Fibroblast of skin of abdomen (primary cell): ENCODE measurements around the gene LHX4.

Experiments
- DNase-seq: peaks from one replicate; pipeline ENCODE4 v3.0.0-alpha.2; 2013

Gene LHX4

DNA sequence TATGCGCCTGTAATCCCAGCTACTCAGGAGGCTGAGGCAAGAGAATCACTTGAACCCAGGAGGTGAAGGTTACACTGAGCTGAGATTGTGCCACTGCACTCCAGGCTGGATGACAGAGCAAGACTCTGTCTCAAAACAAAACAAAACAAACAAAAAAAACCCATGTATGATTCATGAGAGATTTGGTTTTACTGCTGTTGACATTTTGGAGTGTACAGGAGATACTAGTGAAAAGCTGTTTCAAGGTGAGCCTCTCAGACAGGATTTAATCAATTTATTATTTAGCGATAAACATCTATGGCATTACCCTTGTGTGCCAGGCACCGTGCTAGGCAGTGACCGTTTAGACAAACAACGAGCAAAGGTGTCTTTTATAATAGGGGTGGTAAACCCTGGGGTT, 16.5 kb downstream of the LHX4 start:
- no peak for DNase-seq

DNA sequence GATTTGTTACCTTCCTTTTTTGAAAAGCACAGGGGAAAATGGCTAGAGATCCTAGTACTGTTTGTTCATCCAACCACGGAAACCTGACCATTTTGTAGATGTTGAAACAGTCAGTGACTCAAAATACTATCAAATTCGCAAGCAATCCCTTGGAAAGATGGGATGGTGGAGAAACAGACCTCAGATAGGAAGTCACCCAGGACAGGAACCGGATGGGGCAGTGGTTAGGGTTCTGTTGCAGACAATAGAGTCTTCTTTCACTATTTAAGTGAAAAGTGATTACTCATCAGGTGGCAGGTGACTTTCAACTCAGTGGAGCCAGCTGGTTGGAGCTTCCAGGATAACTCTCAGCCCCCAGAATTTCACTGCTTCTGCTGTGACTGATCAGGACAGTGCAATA, 17.0 kb downstream of the LHX4 start:
- no peak for DNase-seq

DNA sequence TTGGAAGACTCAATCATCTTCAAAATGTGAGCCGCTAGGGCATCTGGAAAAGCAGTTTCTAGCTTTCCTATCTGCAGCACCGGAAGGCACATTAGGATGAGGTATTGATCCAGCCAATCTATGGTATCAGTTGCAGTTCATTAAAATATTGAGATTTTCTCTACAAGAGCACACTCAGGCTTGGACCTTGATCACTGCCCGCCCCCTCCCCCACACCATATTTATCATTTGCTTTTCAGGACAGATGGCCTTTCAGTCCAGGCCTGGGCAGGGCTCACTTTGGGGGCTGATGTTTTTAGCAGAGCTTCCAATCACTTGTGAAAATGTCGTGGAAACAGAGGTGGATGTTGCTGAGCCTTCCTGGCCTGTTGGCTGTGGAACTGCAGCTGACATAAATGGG, 17.5 kb downstream of the LHX4 start:
- no peak for DNase-seq

DNA sequence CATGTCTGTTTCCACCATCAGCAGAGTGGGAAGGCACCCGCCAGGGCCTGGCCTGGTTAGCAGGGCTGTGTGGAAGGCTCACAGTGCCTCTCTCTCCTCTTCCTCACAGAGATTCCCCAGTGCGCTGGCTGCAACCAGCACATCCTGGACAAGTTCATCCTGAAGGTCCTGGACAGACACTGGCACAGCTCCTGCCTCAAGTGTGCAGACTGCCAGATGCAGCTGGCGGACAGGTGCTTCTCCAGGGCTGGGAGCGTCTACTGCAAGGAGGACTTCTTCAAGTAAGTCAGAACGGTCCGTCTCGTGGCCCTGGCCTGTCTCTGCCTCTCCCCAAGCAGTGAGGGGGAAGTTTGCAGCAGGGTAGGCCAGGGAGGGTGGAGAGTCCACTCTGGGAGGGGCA, 18.1 kb downstream of the LHX4 start:
- no peak for DNase-seq

DNA sequence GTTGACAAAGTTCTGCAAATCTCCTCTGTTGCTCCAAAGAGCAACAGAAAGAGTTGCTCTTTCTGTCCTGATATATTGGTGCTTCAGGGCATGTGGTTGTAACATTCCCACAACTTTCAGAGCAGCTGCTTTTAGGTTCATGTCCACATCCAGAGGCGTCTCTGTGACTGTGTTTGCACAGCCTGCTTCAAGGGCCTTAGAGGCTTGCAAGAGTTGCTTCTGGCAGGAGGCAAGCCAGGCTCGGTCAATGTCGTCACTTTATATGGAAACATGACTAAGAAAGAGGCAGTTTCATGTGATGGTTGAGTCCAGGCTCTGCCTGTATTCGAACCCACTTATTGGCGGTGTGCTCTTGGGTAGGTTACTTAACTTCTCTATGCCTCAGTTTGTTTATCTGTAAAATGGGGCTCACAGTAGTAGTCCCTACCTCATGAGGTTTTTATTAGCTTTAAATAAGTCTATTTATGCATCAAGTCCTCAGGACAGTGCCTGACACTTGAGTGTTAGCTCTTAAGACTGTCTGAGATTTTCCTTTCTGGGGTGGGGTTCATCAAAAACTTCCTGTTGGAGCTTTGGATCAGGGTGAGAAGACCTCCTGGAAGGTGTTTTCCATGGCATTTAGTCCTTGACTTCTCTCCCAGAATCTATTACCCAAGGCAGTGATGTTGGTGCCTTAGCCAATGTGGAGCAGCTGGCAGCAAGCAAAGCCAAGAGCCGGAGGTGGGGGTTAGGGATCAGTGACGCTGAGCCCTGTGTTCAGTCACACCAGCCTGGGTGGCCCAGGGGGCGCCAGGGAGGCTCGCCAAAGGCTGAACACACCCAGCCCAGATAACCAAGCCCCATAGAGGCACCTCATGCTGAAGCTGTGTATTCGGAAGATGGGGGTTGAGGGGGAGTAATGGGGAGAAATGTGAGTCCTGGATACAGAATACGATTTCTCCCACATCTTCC, 18.9 kb downstream of the LHX4 start:
- no peak for DNase-seq

DNA sequence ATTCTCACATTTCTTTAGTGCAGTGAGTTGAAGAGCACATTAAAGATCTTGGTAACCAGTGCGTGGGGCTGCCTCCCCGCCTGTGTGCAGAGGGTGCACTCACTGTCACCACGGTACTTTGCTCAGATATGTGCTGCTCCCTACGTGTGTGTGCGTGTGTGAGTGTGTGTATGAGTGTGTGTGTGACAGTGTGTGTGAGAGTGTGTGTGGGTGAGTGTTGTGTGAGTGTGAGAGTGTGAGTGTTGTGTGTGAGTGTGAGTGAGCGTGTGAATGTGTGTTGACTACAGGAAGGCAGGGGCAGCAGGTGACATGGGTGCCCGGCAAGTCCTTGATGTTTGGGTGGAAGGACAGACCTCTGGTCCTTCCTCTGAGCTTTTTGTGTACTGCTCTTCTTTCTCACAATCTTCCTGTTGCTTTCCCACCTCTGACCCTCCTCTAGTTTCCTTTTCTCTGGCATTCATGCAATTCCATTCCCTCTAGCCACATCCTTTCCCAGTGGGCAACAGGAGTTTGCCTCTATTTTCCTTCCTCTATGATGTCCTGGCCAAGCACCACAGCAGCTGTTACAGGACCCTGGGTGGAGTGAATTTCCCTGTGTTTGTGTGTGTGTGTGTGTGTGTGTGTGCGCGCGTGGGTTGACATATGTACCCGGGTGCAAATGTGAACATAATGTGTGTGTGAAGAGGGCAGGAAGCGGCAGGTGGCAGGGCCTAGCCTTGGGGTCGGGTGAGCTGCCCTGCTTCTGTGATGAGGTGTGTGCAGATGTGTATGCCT, 19.8 kb downstream of the LHX4 start:
- no peak for DNase-seq

DNA sequence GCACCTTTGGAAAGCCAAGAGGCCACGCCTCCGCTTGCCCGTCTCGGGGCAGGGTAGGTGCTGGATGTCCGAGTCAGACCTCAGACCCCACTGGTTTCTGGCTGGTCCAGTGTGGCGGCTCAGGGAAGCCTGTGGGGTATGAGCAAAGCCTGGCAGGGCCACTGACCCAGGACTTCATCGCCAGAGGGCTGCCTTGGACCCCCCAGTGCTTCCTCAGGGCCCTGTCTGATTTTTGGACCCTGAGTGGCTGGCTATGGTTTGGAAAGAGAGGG, 20.4 kb downstream of the LHX4 start:
- no peak for DNase-seq

DNA sequence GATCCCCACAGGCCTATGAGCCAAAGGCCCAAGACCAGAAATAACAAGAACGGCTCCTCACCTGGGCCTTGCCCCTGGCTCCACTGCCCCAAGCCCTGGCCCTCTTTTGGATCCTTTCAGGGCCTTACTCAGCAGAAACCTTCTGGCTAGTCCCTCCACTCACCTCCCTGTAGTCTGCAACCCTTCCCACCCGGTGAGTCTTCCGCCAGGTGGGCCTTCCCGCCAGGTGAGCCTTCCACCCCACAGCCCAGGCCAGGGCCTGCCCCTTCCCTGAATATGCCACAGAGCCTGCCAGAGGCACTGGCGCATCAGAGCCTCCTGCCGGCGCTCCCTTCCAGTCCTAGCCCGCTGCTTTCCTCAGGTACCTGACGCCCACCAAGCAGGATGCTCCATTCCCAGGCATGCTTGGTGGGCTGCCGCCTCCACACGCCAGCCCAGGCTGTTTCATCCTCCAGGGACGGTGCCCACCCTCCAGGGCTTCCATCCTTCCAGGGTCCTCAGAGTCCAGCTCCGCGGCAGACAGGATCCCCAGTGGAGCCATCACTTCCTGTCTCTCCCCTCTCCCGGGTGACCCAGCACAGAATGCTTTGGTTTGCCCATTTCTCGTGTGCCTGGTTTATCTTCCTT, 20.9 kb downstream of the LHX4 start:
- DNase-seq, result no peak

DNA sequence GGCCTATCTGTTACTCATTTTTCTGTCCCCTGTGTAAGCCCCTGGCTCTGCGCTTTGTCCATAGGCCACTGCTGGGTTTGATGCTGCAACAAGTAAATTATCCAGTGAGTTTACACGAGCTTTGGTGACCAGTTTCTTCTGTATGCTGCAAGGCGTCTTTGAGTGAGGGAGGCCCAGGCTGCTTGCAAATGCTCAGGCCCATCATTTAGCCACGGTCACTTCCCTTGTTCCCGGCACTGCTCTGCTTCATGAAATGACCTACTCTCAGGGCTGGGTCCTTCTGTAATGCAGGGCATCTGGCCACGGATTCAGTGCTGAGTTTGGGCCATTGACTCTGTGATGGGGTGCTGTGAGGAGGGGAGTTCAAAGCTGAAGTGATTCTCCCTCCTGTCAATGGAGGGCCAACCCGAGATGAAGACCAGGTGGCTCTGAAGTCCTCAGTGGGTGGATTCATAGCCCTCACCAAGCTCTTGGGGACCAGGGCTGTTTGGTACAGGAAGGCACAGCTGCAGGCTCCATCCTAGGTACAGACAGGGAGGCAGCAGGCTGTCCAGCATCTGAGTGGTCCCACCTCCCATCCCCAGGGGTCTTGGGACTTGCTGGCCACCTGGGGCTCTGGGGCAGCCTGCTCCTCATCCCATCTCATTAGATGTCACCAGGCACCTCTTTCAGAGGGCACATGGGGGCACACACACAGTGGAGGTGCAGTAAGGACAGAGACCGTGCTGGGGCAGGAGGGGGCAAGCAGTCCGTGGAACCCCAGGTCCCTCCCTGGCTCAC, 21.7 kb downstream of the LHX4 start:
- no peak for DNase-seq

DNA sequence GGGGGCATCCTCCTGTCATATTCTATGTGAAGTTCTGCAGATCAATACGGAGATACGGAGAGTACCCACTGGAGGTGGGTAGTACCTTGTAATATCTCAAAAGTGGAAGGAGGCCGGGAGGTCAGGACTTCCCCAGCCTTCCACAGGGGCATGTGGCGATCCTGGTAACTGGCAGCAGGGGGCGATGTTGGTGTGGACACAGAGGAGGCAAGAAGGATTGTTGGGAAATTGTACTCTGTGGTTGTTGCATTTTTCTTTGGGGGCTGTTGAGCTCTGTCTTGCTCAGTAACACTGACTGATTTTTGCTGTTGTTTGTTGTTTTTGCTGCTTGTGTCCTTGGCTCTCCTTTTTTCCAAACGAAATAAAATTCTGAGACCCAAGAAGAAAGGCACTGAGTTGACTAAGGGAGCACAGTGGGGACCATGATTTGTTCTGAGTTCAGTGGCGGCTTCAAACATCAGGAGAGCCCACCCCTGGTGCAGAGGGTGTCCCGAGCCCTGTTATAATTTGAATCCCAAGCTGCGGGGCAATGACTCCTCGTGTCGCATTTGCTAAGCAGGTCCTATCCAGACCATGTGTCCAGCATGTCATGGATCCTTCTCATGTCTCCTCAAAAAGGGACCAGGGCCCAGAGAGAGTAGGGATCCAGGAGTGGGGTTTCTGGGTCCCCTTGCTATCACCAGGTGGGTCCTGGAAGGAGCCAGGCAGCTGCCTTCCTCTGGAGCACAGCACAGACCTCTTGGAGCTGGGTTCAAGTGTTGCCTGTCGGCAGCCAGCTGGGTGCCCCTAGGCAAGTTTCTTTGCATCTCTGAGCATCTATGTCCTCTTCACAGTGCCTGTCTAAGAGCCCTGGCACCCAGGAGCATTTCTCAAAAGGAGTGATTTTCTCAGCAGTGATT, 22.8 kb downstream of the LHX4 start:
- peak; percentile 51 for DNase-seq

DNA sequence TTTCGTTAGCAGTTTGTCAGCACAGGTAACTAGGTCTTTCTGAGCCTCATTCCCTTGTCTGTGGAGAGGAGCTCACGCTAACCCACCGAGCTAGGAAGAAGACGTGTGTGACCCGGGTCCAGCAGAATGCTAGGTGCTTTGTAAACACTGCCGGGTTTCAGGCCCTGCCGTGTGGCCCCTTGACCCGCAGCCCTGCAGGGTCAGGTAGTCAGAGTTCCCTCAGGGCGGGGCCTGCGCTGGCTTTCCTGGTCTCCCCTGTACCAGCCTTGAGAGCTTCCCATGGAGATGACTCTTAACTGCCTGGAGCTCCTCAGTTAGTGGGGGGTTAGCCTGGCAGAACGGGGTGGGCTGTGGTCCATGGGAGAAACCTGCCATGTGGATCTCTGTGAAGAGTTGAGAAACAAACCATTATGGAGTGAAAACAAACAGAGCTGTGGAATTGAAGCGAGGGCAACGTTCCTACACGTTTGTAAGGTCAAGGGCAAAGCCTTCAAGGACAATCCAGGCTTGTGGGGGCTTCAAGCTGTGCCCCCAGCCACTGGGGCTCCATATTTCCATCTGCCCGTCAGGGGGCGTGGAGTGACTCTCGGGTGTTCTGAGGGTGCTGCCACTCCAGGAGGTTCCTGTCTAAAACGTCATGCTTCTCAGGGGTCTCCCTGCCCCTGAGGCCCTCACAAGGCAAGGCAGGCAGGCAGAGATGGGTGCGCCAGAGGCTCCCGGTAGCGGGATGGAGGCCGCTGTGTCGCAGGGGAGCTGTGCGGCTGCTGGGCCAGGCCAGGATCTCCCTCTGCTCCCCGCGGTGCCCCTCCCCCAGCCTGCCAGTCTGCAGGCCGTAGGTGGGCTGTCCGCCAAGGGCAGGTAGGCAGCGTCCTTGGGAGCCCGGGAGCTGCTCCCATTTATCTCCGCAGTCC, 23.8 kb downstream of the LHX4 start:
- no peak for DNase-seq

DNA sequence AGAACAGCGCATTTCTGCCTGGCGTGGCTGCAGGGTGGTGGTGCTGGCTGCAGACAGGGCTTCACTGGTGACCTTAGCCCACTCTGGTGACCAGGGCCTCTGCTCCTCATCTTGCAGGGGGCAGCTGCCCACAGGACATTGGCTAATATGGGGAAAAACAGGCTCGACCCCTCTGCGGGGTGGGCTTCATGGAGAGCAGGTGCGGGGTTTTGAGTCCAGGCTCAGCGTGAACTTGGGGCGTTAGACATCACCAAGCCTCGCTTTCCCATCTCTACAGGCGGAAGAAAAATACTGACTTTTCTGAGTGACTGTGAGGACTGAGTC, 24.4 kb downstream of the LHX4 start:
- DNase-seq, result no peak

DNA sequence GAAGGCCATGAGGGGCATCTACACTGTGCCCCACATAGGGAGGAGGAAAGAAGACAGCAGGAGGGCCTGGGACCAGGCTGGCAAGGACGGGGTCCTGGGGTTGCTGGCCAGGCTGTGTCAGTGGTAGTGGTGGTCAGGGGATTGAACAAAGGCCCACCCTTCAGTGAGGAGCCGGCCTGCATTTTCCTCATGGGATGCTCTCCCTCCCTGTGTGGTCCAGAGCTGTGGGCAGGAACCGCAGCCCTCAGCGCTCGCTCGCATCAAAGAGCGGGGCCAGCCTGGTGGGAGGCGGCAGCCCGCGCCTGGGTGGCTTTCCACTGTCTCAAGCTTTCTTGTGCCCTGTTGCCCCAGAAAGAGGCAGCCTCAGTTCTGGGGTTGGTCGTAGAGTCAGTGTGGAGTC, 24.8 kb downstream of the LHX4 start:
- no peak for DNase-seq

DNA sequence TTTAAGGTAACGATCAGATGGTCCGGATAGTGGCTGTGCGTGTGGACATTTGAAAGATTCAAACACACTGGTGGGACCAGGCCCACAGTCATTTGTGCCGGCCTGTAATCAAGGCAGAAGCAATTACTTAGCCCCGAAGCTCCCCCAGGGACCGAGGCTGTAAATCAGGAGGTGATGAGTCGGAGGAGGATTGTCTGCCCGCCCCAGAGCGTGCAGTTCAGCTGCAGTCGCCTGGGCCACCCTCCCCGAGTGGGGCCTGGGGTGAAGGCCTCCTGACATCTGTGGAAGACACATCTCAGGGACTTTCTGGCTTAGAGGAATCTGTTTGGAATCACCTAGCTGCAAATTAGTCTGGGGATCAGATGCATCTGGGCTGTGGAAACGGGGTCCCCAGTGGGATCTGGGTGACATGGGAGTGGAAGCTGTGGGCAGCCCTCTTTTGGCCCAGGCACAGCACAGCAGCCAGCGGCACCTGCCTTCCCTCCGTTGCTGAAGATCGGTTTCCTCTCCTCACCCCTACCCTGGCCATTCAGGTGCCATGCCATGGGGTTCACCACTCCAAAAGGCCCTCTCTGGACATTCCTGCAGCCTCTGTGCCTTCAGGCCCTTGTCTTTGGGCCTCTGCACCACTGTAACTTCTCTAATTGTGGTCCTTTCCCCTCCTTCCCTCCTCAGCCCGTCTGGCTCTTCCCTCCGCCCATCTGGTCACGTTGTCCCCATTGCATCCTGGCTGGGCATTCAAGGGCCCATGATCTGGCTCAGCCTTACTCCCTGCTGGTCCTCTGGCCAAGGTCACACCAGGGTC, 25.7 kb downstream of the LHX4 start:
- peak; percentile 33 for DNase-seq

DNA sequence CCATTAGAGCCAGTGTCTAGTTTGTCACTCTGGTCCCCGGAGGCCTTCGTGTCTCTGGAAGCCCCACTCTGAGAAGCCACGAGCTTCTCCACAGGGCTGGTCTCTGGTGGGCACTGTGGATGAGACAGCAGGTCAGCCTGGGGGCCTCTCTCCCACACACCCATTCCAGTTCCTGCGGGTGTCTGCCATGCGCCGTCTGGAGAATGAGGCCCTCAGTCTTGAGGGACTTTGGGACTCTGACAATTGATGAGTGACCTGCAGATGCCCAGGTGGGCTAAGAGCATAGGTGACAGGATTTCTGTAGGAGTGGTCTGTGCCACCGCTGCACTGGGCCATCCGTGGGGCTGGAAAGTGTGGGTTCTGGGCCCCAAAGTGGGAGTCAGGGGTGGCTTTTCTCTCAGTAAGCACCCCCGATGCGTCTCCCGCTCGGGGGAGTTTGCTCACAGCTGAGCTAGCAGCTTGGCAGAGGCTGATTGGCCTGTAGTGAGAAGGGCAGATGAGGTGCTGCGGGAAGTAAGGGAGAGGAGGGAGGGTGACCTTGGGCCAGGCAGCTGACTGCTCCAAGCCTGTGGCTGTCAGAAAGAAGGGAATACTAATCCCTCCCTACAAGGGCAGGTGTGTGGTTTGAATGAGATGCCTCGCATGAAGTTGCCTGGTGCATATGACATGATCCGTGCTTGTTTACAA, 26.4 kb downstream of the LHX4 start:
- no peak for DNase-seq

DNA sequence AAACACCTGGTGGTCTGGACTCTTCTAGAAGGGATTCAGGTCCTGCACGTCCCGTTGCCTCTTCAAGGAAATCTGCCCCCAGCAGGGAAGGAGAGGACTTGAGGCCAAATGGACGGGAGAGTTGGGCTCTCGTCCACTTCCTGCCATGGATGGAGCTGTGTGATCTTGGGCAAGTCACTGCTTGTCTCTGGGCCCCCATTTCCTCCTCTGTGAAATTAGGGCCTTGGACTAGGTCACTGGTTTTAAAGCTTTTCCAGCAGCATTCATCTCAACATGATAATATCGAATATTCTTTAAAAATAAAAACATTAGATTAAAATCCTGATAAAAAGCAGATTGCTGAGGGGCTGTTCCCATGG, 26.9 kb downstream of the LHX4 start:
- no peak for DNase-seq

DNA sequence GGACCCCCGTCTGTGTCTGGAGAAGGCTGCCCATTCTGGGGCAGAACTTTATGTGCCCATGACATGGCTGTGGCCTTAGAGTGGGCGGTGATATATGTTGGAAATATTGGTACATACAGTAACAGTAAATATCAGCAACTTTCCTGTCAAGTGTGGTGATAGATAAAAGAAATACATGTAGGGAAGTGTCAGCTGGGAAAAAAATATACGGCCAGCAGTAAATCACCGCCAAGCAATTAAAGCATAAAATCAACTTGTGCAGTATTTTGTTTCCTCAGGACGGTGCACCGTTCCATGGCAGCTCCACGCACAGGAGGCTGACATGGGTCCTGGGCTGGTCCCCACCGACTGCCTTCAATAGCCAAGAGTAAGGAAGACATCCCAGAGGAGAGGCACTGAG, 27.4 kb downstream of the LHX4 start:
- no peak for DNase-seq

DNA sequence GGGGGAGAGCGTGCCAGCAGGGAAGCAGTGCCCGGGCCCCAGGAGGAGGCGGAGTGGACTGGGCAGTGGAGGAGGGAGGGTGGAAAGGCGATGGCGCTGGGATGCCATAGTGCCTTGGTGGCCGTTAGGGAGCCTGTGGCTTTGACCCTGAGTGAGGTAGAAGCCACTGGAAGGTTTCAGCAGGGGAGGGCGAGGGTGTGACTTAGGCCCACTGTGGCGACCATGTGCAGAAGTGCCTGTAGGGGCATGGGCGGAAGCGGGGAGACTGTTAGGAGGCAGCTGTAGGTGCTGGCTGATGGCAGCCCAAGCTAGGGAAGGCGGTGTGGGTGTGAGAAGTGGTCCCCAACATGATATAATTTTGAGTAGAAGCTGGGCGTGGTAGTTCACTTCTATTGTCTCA, 28.2 kb downstream of the LHX4 start:
- DNase-seq, result no peak

DNA sequence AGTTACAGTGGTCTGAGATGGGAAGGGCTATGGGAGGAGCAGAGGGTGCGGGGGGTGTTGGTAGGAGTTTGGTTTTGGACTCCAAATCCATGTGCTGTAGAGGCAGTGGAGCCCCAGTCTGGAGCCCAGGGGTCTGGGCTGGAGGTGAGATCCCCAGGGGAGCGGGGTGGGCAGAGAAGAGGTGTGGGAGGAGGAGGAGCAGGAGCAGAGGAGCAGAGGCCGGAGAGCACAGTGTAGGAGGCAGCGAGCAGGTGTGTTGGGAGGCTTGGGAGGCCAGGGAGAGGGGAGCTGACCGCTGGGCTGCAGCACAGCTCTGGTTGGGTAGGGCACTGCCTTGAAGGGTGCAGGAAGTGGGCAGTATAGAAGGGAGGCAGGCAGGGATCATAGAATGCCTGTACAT, 28.9 kb downstream of the LHX4 start:
- no peak for DNase-seq
